ENCODE results near the gene HMGB2. TPM values are rescaled to one million over a fixed set of nuclear protein-coding genes. Genes with fewer than 3 reads are reported as not detected.

The HMGB2 gene
- total and polyA plus RNA-seq, 5 donors from 2014 or later, result 210 to 438 (median 288) TPM

DNA sequence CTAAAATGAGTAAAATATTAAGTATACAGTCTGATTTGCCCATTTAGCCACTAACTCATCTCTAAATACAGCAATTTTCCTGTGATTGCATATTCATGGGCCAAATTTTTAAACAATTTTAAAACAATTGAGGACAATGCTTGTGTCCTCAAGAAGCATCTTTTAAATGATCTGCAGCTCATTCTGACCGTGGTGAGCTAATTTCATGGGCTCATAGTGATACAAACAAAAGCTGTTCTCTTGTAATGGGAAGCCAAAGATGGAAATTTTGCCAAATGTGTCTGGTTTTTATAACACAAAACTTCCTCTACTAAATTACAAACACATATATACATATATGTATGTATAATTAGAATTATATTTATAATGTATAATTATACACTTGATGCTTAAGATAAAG, 39.7 kb downstream of the HMGB2 start:
- H3K36me3 Mint-ChIP-seq, result peaks cover 17% of the 10 kb centered on the region
- H3K9me3 Mint-ChIP-seq, result no peaks in the 10 kb centered on the region
- H3K27me3 Mint-ChIP-seq, result no peaks in the 10 kb centered on the region
- Histone ChIP-seq H3K9me3 (ENCODE audit: control insufficient read depth in 2 of 2, low read length in 2 of 2) (no peaks in the 10 kb centered on the region), H3K27me3 (ENCODE audit: control insufficient read depth, insufficient read depth, low read length) (no peaks in the 10 kb centered on the region), H3K4me1 (ENCODE audit: control insufficient read depth, insufficient read depth, low read length, poor library complexity, severe bottlenecking) (no peaks in the 10 kb centered on the region), H3K36me3 (ENCODE audit: control insufficient read depth, insufficient read depth, low read length) (peaks cover 16% of the 10 kb centered on the region), H3K27ac (ENCODE audit: insufficient read depth, low read length, poor library complexity, severe bottlenecking) (no peak overlapping the region), H3K4me3 (ENCODE audit: low read depth, low read length) (no peak overlapping the region)
- H3K4me1 Mint-ChIP-seq, result peaks cover 0 to 3% (median 1%) of the 10 kb centered on the region in 4 donors
- H3K4me3 Mint-ChIP-seq, result no peak overlapping the region
- no peak for ATAC-seq (ENCODE audit: low read depth in 2 of 2)
- no peak overlapping the region for H3K27ac Mint-ChIP-seq
- no peak for DNase-seq

DNA sequence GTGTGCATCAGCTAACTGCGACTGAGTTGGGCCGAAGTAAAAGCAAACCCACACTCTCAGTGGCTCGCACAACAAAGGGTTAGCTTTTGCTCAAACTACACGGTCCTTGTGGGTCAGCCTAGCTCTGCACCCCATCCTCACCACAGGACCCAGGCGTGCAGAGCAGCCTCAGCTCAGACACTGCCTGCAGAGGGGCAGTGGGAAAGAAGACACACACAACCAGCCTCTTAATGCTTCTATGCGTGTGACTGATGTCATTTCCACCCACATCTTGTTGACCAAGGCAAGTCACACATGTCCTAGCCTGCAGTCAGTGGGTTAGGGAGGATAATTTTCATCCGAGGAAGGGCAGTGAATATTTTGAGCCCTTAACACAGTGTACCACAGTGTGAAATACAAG, 40.5 kb downstream of the HMGB2 start:
- Mint-ChIP-seq H3K4me3 (no peak overlapping the region), H3K27ac (no peak overlapping the region), H3K36me3 (peaks cover 17% of the 10 kb centered on the region)

DNA sequence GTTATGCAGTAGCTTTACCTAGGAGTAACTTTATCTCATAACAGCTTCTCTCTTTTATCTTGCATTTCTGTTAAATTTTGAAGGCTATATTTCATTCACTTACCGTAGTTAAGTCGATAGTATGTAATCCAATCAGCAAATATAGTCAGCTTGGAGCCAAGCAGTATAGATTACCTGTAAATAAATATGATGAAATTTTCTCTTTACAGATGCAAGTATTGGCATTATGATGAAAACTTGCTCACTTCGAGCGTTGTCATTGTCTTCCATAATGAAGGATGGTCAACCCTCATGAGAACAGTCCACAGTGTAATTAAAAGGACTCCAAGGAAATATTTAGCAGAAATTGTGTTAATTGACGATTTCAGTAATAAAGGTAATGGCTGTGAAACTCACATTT, 42.3 kb downstream of the HMGB2 start:
- H3K9me3 Mint-ChIP-seq, result peaks cover 0 to 6% (median 0%) of the 10 kb centered on the region in 7 donors
- H3K27ac ChIP-seq (ENCODE audit: insufficient read depth, low read length, poor library complexity, severe bottlenecking), result no peak overlapping the region
- no peaks in the 10 kb centered on the region for H3K9me3 ChIP-seq (ENCODE audit: control insufficient read depth in 2 of 2, low read length in 2 of 2)
- H3K4me3 ChIP-seq (ENCODE audit: low read depth, low read length), result no peak overlapping the region
- no peaks in the 10 kb centered on the region for H3K4me1 ChIP-seq (ENCODE audit: control insufficient read depth, insufficient read depth, low read length, poor library complexity, severe bottlenecking)
- no peak for DNase-seq
- no peak for ATAC-seq (ENCODE audit: low read depth in 2 of 2)
- no peak overlapping the region for H3K4me3 Mint-ChIP-seq
- no peak overlapping the region for H3K27ac Mint-ChIP-seq
- peaks cover 13% of the 10 kb centered on the region for H3K36me3 Mint-ChIP-seq
- H3K27me3 ChIP-seq (ENCODE audit: control insufficient read depth, insufficient read depth, low read length), result no peaks in the 10 kb centered on the region
- no peaks in the 10 kb centered on the region for H3K27me3 Mint-ChIP-seq
- H3K36me3 ChIP-seq (ENCODE audit: control insufficient read depth, insufficient read depth, low read length), result peaks cover 16% of the 10 kb centered on the region
- peaks cover 4 to 12% (median 11%) of the 10 kb centered on the region in 4 donors for H3K4me1 Mint-ChIP-seq

More for the DNA sequence above, 40.5 kb downstream of the HMGB2 start:
- no peak for DNase-seq
- no peak for ATAC-seq (ENCODE audit: low read depth in 2 of 2)
- Mint-ChIP-seq H3K9me3 (no peaks in the 10 kb centered on the region), H3K4me1 (peaks cover 0 to 8% (median 6%) of the 10 kb centered on the region in 4 donors), H3K27me3 (no peaks in the 10 kb centered on the region)
- Histone ChIP-seq H3K9me3 (ENCODE audit: control insufficient read depth in 2 of 2, low read length in 2 of 2) (no peaks in the 10 kb centered on the region), H3K36me3 (ENCODE audit: control insufficient read depth, insufficient read depth, low read length) (peaks cover 16% of the 10 kb centered on the region), H3K4me3 (ENCODE audit: low read depth, low read length) (no peak overlapping the region), H3K4me1 (ENCODE audit: control insufficient read depth, insufficient read depth, low read length, poor library complexity, severe bottlenecking) (no peaks in the 10 kb centered on the region), H3K27me3 (ENCODE audit: control insufficient read depth, insufficient read depth, low read length) (no peaks in the 10 kb centered on the region), H3K27ac (ENCODE audit: insufficient read depth, low read length, poor library complexity, severe bottlenecking) (no peak overlapping the region)

DNA sequence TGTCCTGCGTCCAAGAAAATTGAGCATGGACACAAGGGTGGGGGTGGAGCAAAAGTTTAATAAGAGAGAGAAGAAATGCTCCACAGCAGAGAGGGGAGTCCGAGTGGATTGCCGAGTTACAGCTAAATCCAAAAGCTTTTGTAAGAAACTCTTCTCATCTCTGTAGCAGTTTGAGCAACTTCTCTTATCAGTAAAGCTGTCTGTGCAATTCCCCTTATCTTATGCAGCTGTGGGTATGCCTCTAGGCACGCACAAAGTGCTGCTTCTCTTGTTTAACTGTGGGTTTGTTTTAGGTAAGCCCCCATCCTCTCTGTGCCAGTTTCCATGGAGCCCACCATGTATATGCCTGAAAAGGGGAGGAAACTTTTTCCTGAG, 44.8 kb downstream of the HMGB2 start:
- Histone ChIP-seq H3K9me3 (ENCODE audit: control insufficient read depth in 2 of 2, low read length in 2 of 2) (peaks cover 0 to 1% of the 10 kb centered on the region in 2 experiments), H3K27ac (ENCODE audit: insufficient read depth, low read length, poor library complexity, severe bottlenecking) (no peak overlapping the region), H3K27me3 (ENCODE audit: control insufficient read depth, insufficient read depth, low read length) (no peaks in the 10 kb centered on the region), H3K4me3 (ENCODE audit: low read depth, low read length) (peak overlapping the region; percentile 4), H3K36me3 (ENCODE audit: control insufficient read depth, insufficient read depth, low read length) (peaks cover 4% of the 10 kb centered on the region), H3K4me1 (ENCODE audit: control insufficient read depth, insufficient read depth, low read length, poor library complexity, severe bottlenecking) (no peaks in the 10 kb centered on the region)
- Mint-ChIP-seq H3K27ac (peak overlapping the region in 1 of 3 donors; percentile 40), H3K9me3 (peaks cover 0 to 17% (median 0%) of the 10 kb centered on the region in 7 donors), H3K27me3 (no peaks in the 10 kb centered on the region), H3K36me3 (peaks cover 2% of the 10 kb centered on the region), H3K4me3 (peak overlapping the region in 3 of 4 donors; percentile 39 to 71 (median 52)), H3K4me1 (peaks cover 4 to 12% (median 11%) of the 10 kb centered on the region in 4 donors)
- ATAC-seq (ENCODE audit: low read depth in 2 of 2), result no peak
- DNase-seq, result no peak

DNA sequence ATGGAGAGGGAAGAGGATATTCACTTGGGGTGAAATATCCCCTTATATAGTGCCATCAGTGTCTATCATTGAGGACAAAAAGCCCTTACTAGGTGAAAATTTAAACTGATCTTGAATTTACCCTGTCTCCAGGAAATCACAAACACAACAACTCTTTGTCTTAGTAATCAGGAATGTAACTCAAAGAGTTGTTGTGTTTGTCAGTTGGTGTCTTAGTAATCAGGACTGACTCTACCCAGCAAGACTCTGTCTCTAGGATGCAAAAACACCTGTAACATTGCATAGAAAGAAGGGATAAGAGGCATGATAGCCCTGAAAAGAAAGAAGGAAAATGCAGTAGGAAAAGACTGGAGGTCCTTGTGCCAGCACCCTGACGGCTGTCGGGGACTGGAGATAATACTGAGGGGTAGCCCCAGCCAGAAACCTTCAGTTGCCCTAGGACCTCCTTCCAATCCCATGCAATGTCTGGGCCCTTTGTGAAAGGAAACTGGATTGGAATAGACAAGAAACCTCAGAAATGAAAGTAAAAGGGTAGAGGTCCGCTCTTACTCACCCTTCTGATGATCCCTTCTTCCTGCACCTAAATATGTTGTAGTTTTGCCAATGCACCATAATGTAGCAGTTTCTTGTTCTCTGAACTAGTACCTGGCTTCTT, 45.3 kb downstream of the HMGB2 start:
- DNase-seq (peak in 1 of 3 donors; percentile 19), ATAC-seq (ENCODE audit: low read depth in 2 of 2) (no peak)
- peaks cover 4 to 12% (median 11%) of the 10 kb centered on the region in 4 donors for H3K4me1 Mint-ChIP-seq
- Histone ChIP-seq H3K36me3 (ENCODE audit: control insufficient read depth, insufficient read depth, low read length) (peaks cover 2% of the 10 kb centered on the region), H3K27me3 (ENCODE audit: control insufficient read depth, insufficient read depth, low read length) (no peaks in the 10 kb centered on the region), H3K4me1 (ENCODE audit: control insufficient read depth, insufficient read depth, low read length, poor library complexity, severe bottlenecking) (no peaks in the 10 kb centered on the region), H3K9me3 (ENCODE audit: control insufficient read depth in 2 of 2, low read length in 2 of 2) (peaks cover 0 to 3% of the 10 kb centered on the region in 2 experiments), H3K27ac (ENCODE audit: insufficient read depth, low read length, poor library complexity, severe bottlenecking) (no peak overlapping the region), H3K4me3 (ENCODE audit: low read depth, low read length) (peak overlapping the region; percentile 4)
- no peaks in the 10 kb centered on the region for H3K27me3 Mint-ChIP-seq
- H3K9me3 Mint-ChIP-seq, result peaks cover 0 to 19% (median 0%) of the 10 kb centered on the region in 7 donors
- H3K4me3 Mint-ChIP-seq, result peak overlapping the region in 3 of 4 donors; percentile 39 to 71 (median 52)
- peaks cover 2% of the 10 kb centered on the region for H3K36me3 Mint-ChIP-seq
- H3K27ac Mint-ChIP-seq, result peak overlapping the region; percentile 23 to 87 (median 36)

DNA sequence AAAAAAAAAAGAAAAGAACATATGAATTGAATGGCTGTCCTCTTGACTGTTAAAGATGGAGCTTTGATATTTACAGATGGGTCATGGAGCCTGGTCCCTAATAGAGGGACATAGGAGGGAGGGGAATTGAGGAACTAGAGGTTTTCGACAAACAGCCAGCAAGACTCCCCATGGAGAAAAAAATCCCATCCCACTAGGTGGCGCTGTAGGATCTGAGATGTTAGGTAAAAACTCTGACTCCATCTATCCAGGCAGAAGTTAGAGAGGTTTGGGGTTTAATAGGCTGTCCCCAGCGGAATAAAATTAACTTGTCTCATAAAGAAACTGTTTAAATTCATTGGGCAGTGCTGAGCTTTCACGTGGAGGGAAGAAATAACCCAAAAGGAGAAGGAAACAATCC, 45.9 kb downstream of the HMGB2 start:
- peaks cover 2% of the 10 kb centered on the region for H3K36me3 Mint-ChIP-seq
- Histone ChIP-seq H3K4me3 (ENCODE audit: low read depth, low read length) (peak overlapping the region; percentile 4), H3K36me3 (ENCODE audit: control insufficient read depth, insufficient read depth, low read length) (no peaks in the 10 kb centered on the region), H3K27ac (ENCODE audit: insufficient read depth, low read length, poor library complexity, severe bottlenecking) (no peak overlapping the region), H3K9me3 (ENCODE audit: control insufficient read depth in 2 of 2, low read length in 2 of 2) (peaks cover 0 to 3% of the 10 kb centered on the region in 2 experiments), H3K27me3 (ENCODE audit: control insufficient read depth, insufficient read depth, low read length) (no peaks in the 10 kb centered on the region), H3K4me1 (ENCODE audit: control insufficient read depth, insufficient read depth, low read length, poor library complexity, severe bottlenecking) (no peaks in the 10 kb centered on the region)
- H3K4me3 Mint-ChIP-seq, result peak overlapping the region in 1 of 4 donors; percentile 62
- peaks cover 4 to 12% (median 12%) of the 10 kb centered on the region in 4 donors for H3K4me1 Mint-ChIP-seq
- ATAC-seq (ENCODE audit: low read depth in 2 of 2) (no peak), DNase-seq (peak; percentile 43 to 73 (median 50))
- peaks cover 0 to 24% (median 0%) of the 10 kb centered on the region in 7 donors for H3K9me3 Mint-ChIP-seq
- H3K27ac Mint-ChIP-seq, result peak overlapping the region; percentile 23 to 73 (median 36)
- H3K27me3 Mint-ChIP-seq, result no peaks in the 10 kb centered on the region

DNA sequence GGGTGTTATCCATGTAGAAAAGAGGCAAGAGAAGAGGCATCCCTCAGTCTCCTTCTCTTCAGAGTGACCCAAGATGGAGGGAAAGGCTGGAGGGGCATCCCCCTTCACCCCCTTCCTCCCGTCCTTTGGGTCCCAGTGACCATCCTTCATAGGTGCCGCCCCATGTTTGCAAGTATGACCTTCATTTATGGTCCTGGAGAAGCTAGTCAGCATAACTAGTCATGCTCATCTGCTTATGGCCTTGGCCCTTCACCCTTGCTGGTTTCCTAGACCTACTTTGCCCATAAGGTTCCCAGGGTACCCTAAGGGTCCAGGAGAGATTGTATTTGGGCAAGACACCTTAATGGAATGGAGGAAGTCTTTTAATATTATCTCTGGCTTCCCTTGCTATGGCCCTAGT, 46.7 kb downstream of the HMGB2 start:
- DNase-seq, result no peak
- no peak for ATAC-seq (ENCODE audit: low read depth in 2 of 2)

DNA sequence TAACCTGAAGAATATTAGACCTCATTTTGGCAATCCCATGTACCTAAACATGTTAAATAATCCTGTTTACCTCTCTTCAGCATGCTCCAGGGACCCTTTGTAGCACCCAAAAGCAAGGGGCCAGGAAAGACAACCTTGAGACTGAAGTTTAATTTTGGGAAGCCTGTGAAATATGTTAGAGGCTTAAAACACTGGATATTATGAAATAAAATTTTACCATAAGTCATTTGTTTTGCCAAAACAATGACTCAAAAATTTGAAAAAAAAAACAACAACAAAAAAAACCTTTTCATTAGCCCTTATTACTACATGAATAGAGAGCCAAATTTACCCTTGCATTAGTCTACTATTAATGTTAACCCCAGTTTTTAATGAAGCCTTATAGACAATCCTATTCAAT, 49.7 kb downstream of the HMGB2 start:
- no peak for DNase-seq
- H3K36me3 Mint-ChIP-seq, result peaks cover 17% of the 10 kb centered on the region

More for the DNA sequence above, 46.7 kb downstream of the HMGB2 start:
- Mint-ChIP-seq H3K27ac (no peak overlapping the region), H3K36me3 (peaks cover 5% of the 10 kb centered on the region), H3K4me3 (no peak overlapping the region), H3K27me3 (no peaks in the 10 kb centered on the region), H3K9me3 (peaks cover 0 to 28% (median 0%) of the 10 kb centered on the region in 7 donors), H3K4me1 (peaks cover 4 to 12% (median 12%) of the 10 kb centered on the region in 4 donors)
- no peak overlapping the region for H3K4me3 ChIP-seq (ENCODE audit: low read depth, low read length)
- no peaks in the 10 kb centered on the region for H3K4me1 ChIP-seq (ENCODE audit: control insufficient read depth, insufficient read depth, low read length, poor library complexity, severe bottlenecking)
- peaks cover 0 to 3% of the 10 kb centered on the region in 2 experiments for H3K9me3 ChIP-seq (ENCODE audit: control insufficient read depth in 2 of 2, low read length in 2 of 2)
- H3K27ac ChIP-seq (ENCODE audit: insufficient read depth, low read length, poor library complexity, severe bottlenecking), result no peak overlapping the region
- no peaks in the 10 kb centered on the region for H3K36me3 ChIP-seq (ENCODE audit: control insufficient read depth, insufficient read depth, low read length)
- H3K27me3 ChIP-seq (ENCODE audit: control insufficient read depth, insufficient read depth, low read length), result no peaks in the 10 kb centered on the region

More for the DNA sequence above, 49.7 kb downstream of the HMGB2 start:
- Histone ChIP-seq H3K36me3 (ENCODE audit: control insufficient read depth, insufficient read depth, low read length) (no peaks in the 10 kb centered on the region), H3K27ac (ENCODE audit: insufficient read depth, low read length, poor library complexity, severe bottlenecking) (no peak overlapping the region), H3K4me1 (ENCODE audit: control insufficient read depth, insufficient read depth, low read length, poor library complexity, severe bottlenecking) (no peaks in the 10 kb centered on the region), H3K4me3 (ENCODE audit: low read depth, low read length) (no peak overlapping the region), H3K27me3 (ENCODE audit: control insufficient read depth, insufficient read depth, low read length) (no peaks in the 10 kb centered on the region), H3K9me3 (ENCODE audit: control insufficient read depth in 2 of 2, low read length in 2 of 2) (peaks cover 0 to 3% of the 10 kb centered on the region in 2 experiments)
- H3K27me3 Mint-ChIP-seq, result no peaks in the 10 kb centered on the region
- peaks cover 4 to 19% (median 11%) of the 10 kb centered on the region in 4 donors for H3K4me1 Mint-ChIP-seq
- peaks cover 0 to 28% (median 0%) of the 10 kb centered on the region in 7 donors for H3K9me3 Mint-ChIP-seq
- ATAC-seq (ENCODE audit: low read depth in 2 of 2), result no peak
- H3K27ac Mint-ChIP-seq, result no peak overlapping the region
- H3K4me3 Mint-ChIP-seq, result no peak overlapping the region
